Stimulated activated CD8-positive, alpha-beta memory T cell treated with anti-CD3 and anti-CD28 coated beads, Interleukin-15, amount 100 ng/mL, for 4 hours (primary cell): ENCODE results near the gene HDAC9.

Source experiments
- DNase-seq, 2 donors: peaks; one replicate each; pipeline ENCODE4 v3.0.0-alpha.2; 2020; ENCODE audit warnings: low read depth in 2 of 2

The HDAC9 gene

GRCh38 chr7:18495412-18496340 lies at the start of gene HDAC9:
Gene HDAC9, plus strand, starts transcription at chr7:18495749. Its CDS starts 554 bp downstream, at chr7:18496303.
- no peak for DNase-seq

- no peak for DNase-seq
Observed at GRCh38 chr7:18445916-18446520, 49.5 kb upstream of the HDAC9 start.

DNA sequence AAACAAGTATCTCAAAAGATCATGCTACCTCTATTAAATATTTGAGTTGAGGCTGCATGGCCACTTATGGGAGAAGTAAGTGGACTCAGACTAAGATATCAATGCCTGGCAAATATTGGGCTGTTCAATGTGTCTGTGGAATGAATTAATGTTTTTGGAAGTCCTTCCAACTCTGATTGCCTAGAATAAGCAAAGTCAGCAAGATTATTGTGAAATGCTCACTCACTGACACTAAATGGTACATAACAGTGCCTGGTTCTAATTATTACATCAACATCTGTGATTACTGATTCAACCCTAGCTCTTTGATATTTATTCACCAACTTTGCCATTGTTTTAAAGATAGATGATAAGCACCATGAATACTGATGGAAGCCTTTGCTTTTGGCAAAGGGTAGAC lies 45.5 kb upstream of the HDAC9 start:
- no peak for DNase-seq

- no peak for DNase-seq
Observed at GRCh38 chr7:18455606-18456005, 39.9 kb upstream of the HDAC9 start.

- no peak for DNase-seq
Observed at GRCh38 chr7:18457832-18458231, 37.7 kb upstream of the HDAC9 start.

DNA sequence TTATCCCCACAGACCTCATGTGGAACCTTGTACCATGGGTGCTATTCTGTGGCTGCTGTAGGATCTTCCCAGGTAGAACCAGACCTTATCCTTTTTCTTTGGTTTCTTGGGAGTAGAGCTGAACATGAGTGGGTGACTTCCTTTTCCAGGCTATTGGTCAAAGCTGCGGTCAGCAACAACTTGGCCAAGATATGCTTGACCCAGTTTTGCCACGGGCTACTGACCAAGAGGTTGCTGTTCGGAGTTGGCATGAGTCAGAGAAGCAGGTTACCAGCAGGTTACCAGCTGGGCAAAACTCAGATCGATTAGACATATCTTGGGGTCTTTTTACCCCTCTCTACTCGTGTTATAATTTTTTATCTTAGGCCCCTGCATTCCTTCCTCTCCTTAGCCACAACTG lies 36.7 kb upstream of the HDAC9 start:
- DNase-seq: no peak

DNA sequence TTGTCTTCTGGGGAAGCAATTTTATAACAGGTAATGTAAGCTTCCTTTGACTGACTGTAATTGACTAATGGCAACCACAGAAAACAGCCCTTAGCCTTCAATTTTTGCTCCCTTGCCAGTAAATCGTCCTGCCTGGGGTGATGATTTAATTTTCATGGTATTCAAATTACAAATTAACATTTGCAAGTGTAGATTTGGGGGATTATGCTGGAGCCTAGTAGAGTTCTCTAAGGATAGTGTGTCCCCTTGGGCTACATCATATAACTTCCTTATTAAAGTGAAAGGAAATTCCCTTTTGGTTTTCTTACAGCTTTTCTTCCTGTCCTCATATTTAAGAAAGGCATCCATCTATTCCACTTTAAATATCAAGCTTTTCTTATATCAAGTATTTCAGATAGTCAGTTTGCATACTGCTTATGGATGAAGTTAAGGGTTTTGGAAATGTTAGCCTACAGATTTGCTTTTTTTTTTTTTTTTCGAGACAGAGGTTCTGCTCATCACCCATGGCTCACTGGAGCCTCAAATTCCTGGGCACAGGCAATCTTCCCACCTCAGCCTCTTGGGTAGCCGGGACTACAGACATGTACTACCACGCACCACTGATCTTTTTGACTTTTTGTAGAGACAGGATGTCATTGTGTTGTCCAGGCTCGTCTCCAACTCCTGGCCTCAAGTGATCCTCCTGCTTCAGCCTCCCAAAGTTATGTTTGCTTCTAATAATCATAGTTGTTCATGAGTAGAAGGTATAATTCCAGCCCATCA lies 35.9 kb upstream of the HDAC9 start:
- no peak for DNase-seq

DNA sequence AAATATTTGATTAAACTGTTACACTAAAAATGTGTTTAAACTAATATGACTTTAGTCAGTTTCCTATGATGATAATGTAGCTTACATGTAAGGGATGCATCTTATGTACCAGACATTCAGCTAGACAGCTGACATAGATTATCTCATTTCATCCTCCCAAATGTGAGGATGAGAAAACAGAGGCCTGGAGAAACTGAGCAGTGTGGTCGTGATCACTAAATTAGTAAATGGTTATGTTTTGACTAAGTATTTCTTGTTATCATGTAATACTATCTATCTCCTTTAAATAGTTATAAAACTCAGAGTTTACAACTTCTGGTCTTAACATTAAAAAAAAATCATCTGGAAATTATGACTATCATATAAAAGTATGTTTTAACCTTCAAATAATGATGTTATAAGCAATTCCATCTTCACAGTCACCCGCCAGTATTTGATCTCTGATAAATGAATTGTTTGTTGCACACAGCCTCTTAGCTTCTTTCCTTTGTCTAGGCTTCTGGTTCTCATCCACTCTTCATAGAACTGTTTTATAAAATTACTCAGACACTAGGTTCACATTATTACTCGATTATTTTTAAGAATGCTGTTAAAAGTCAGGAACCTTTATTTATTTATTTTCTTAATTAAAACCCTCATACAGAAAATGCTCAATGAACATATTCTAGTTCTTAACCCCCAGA lies 33.6 kb upstream of the HDAC9 start:
- DNase-seq: no peak

GRCh38 chr7:18464830-18465229 lies 30.7 kb upstream of the HDAC9 start:
- DNase-seq: no peak

GRCh38 chr7:18467011-18467410 lies 28.5 kb upstream of the HDAC9 start:
- no peak for DNase-seq

- DNase-seq: no peak
Observed at GRCh38 chr7:18468795-18469194, 26.8 kb upstream of the HDAC9 start.

GRCh38 chr7:18469316-18469715 lies 26.2 kb upstream of the HDAC9 start:
- DNase-seq: no peak

DNA sequence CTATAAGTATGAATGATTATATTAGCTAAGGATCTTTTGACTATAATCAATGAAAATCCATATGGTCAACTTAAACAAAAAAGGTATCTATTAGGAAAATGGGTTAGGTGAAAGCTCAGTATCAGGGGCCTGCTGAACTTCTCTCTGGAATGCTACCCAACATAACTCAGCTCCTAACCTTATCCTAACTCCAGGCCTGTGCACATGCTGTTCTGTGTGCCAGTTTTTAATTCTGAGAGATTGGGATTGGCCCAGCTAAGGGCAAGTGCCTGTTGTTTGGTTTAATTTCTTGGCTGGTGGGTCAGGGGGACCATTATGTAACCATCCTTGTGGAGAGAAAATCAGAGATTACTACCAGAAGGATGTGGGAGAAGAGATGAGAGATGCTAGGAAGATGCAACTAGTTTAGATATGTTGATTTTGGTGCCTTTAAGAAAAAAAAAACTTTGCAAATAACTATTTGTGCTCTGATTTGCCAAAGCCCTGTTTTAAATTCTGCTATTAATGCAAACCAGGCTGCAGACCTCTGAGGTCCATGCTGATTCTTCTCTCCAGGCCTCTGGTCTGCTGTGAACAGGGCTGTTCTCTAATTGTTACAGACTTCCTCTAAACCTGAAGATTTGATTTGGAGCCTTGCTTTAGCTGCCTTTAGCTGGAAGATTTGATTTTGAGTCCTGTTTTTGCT lies 23.9 kb upstream of the HDAC9 start:
- DNase-seq: no peak

GRCh38 chr7:18472161-18472483 lies 23.4 kb upstream of the HDAC9 start:
- DNase-seq: no peak

DNA sequence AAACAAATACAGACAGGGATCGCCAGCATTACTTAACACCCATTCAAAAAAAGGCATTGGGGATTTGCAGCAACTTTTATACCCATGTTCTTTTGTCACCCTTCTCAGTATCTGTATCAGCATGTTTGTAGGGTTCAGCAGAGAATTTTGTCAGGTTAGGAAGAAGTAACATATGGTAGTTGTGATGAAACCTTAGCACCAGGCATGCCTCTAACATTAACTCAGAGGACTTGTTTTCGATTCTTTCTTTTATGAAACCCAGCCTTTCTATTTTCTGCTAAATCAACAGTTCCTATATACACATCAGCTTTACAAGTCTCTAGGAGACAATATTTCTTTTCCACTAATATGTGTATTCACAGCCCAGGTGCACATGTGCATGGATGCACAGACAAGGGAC lies 22.4 kb upstream of the HDAC9 start:
- DNase-seq: no peak

DNA sequence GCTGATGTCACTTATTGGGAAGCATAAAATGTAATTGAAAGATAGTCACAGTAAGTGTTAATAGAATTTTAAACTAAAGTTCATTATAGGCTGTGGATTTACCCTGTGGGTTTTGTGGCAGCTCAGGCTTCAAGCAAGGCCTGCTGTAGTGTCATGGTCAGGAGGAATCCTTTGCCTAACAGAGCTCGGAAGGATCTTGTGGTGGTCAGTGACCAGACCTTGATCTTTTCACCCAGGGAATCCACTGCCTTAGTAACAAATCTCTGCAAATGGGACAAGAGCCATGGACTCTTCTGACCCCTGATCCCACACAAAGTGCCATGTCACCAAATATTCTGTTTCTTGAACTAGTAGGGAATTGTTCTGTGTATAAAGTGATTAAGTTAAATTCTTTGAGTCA lies 20.6 kb upstream of the HDAC9 start:
- no peak for DNase-seq

GRCh38 chr7:18475488-18475887 lies 20.1 kb upstream of the HDAC9 start:
- DNase-seq: no peak

DNA sequence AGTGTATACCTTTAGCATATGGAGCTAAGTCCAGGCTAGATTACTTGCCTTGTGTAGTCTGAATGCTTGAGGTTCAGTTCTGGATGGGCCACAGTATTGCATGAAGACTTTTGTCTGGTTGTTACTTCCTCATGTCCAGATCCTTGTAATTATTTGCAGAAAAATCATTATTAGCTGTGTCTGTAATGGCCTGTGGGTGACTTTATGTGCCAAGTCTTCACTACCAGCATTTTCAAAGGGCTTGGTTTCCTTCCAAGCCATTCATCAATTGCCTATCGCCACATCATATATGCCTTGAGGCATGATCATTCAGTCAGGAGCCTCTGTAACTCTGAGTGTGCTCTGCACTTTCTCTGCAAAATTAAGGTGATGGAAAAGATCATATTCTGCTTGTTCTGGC lies 13.8 kb upstream of the HDAC9 start:
- DNase-seq: no peak

DNA sequence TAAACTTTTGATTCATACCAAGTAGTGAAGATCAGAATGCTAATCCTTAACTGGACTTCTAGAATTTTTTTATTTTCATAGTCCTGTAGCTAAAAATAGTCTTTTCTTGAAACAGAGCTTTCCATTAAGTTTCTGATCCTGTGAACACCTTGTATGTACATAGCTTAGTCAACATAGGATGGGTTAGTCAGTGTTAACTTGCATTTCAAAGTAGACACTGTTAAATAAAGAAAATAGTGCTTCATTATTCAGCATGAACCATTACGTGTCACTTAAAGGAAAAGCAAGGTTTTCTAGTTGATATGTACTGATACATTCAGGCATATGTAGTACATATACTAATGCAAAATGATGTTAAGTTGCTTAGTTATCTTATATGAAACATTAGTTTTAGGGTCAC lies 7.5 kb upstream of the HDAC9 start:
- DNase-seq: no peak

- no peak for DNase-seq
Observed at GRCh38 chr7:18489624-18490023, 5.9 kb upstream of the HDAC9 start.

DNA sequence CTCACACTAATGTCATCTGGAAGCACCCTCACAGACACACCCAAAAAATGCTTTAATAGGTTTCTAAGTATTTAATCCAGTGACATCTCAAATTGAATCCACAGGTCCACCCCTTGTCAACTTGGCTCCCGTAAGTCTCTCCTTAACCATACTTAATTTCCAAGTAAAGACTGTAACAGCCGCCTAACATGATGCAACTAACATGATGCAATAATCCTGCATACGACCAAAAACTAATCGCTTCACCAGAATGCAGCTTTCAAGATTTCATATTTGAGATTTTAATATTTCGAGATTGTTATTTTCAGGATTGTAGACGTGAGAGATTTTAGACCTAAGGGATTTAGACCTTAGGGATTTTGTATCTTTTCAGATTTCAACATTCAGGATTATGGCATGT lies 3.7 kb upstream of the HDAC9 start:
- no peak for DNase-seq

- no peak for DNase-seq
Observed at GRCh38 chr7:18494406-18494805, 1.1 kb upstream of the HDAC9 start.
